ENCODE data around the gene RNF208.

DNA sequence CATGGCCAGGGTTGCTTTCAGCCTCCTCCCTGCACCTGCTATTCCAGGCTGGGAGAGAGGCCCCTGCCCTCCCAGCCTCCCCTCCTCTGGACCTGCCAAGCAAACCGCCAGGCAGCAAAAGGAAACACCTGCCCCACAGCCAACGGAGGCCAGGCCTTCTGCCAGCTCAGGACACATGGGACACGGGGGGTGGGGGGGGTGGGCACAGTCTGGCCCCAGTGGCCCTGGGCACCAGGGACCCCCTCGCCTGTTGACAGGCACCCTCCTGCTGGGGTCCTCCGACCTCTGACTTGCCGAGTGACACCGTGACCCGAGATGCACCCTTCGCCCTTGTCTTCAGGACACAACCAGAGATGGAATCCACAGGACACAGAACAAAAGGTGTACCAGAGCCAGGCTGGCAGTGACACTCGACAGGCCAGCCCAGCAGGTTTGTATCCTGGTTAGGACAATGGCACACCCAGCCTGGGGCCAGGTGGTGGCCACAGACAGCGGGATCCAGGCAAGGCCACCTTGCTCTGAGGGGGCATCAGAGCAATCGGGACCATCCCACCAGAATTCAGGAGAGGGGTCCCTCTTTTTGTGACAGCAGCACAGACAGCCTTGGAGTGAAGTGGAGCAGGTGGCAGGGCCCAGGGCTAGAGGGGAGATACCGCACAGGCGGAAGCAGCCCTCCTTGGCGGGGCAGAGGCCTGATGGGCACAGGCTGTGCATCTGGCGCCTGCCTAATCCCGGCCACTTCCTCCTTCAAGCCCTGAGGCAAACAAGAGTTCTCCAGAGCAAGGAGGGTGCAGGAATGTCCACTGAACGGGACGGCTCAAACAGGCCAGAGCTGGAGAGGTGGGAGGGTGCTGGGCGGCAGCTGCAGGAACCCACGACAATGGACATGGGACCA is 48.9 kb downstream of the RNF208 start:
- TF ChIP-seq, protein P1, sequence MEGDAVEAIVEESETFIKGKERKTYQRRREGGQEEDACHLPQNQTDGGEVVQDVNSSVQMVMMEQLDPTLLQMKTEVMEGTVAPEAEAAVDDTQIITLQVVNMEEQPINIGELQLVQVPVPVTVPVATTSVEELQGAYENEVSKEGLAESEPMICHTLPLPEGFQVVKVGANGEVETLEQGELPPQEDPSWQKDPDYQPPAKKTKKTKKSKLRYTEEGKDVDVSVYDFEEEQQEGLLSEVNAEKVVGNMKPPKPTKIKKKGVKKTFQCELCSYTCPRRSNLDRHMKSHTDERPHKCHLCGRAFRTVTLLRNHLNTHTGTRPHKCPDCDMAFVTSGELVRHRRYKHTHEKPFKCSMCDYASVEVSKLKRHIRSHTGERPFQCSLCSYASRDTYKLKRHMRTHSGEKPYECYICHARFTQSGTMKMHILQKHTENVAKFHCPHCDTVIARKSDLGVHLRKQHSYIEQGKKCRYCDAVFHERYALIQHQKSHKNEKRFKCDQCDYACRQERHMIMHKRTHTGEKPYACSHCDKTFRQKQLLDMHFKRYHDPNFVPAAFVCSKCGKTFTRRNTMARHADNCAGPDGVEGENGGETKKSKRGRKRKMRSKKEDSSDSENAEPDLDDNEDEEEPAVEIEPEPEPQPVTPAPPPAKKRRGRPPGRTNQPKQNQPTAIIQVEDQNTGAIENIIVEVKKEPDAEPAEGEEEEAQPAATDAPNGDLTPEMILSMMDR (IDR thresholded peaks at IDR 0.05; ENCODE audit: insufficient read depth, low read depth, low read length), result no peak
- no peak for TF ChIP-seq EZH2 (IDR thresholded peaks at IDR 0.05; ENCODE audit: insufficient read depth, low read length)
